Osteoblast (primary cell): ENCODE measurements around the gene STAT5B. TPM values are rescaled to one million over a fixed set of nuclear protein-coding genes. Genes with fewer than 3 reads are reported as not detected.
A peak's percentile ranks its signal among the peaks of the same experiment; 100 is the strongest.
"Not testable (repeated sequence)": the region's sequence is repeated elsewhere in the genome, so short reads cannot be mapped to it uniquely, and the experiment has no call there.

ENCODE experiments used
- DNase-seq: peaks from one replicate; pipeline ENCODE4 v3.0.0; 2011; ENCODE audit warnings: low spot score, mixed read lengths; ENCODE audit not compliant: insufficient read length; ENCODE audit errors: missing footprints
- H2AFZ ChIP-seq: 2 replicates; pipeline ENCODE4 v1.6.0; 2011; ENCODE audit warnings: mild to moderate bottlenecking, low read length
- H3K27ac ChIP-seq: 2 replicates; pipeline ENCODE4 v1.5.1; 2011; ENCODE audit warnings: mild to moderate bottlenecking, low read depth, low read length, moderate library complexity
- H3K27me3 ChIP-seq: 2 replicates; pipeline ENCODE4 v1.6.0; 2012; ENCODE audit warnings: mild to moderate bottlenecking, control low read depth, inconsistent platforms, low read length, moderate library complexity; ENCODE audit not compliant: insufficient read depth
- H3K36me3 ChIP-seq: 2 replicates; pipeline ENCODE4 v1.5.1; 2011; ENCODE audit warnings: mild to moderate bottlenecking, low read length, control low read depth, moderate library complexity; ENCODE audit not compliant: insufficient read depth
- H3K4me1 ChIP-seq: 2 replicates; pipeline ENCODE4 v1.5.1; 2011; ENCODE audit warnings: mild to moderate bottlenecking, low read length, control low read depth, moderate library complexity; ENCODE audit not compliant: insufficient read depth
- H3K4me2 ChIP-seq: 2 replicates; pipeline ENCODE4 v1.6.0; 2011; ENCODE audit warnings: mild to moderate bottlenecking, low read length; ENCODE audit not compliant: insufficient read depth
- H3K4me3 ChIP-seq: fragments of 200-600 bp; sonication (generic); 3 replicates; pipeline ENCODE4 v1.5.1; 2012; ENCODE audit warnings: mild to moderate bottlenecking, low read length, inconsistent platforms; ENCODE audit not compliant: insufficient read depth
- H3K79me2 ChIP-seq: 2 replicates; pipeline ENCODE4 v1.6.0; 2012; ENCODE audit warnings: mild to moderate bottlenecking, low read length, control low read depth, inconsistent platforms; ENCODE audit not compliant: insufficient read depth
- H3K9me3 ChIP-seq: 2 replicates; pipeline ENCODE4 v1.5.1; 2011; ENCODE audit warnings: low read depth, low read length, control low read depth
- H4K20me1 ChIP-seq: 2 replicates; pipeline ENCODE4 v1.6.0; 2012; ENCODE audit warnings: mild to moderate bottlenecking, low read length, control low read depth; ENCODE audit not compliant: insufficient read depth
- total RNA-seq: library from RNA; depleted of rRNA; stranded (reverse); fragments of >200 nt; gene quantifications from 2 replicates; pipeline ENCODE4 v1.2.3, GENCODE V29; 2012
- TF ChIP-seq, protein P1 (sequence below): IDR thresholded peaks from 2 replicates; pipeline ENCODE4 v1.5.1; 2011; ENCODE audit warnings: mild to moderate bottlenecking, low read depth, low read length, moderate library complexity; ENCODE audit errors: extremely low read depth

The STAT5B gene
- total RNA-seq, 1 donor, result 22.8 TPM

DNA sequence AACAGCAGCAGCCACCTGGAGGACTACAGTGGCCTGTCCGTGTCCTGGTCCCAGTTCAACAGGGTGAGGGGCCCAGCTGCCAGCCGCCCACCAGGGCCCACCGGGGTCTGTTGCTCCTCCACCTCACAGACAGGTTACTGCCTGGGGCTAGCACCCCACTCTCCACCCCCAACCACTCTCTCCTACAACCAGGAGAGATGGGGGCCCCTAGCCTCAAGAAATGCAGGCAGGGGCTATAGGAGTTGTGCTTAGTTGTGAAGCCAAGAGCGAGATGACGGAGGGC is 30.1 kb upstream of the STAT5B start:
- DNase-seq, result peak; percentile 35
- H2AFZ ChIP-seq, result no peak overlapping the region
- H3K36me3 ChIP-seq, result peaks cover 15% of the 10 kb centered on the region
- no peaks in the 10 kb centered on the region for H3K27me3 ChIP-seq
- H3K4me2 ChIP-seq, result no peak overlapping the region
- H3K9me3 ChIP-seq, result no peaks in the 10 kb centered on the region
- no peaks in the 10 kb centered on the region for H3K79me2 ChIP-seq
- no peak overlapping the region for H3K27ac ChIP-seq
- H4K20me1 ChIP-seq, result no peaks in the 10 kb centered on the region
- TF ChIP-seq, protein P1, sequence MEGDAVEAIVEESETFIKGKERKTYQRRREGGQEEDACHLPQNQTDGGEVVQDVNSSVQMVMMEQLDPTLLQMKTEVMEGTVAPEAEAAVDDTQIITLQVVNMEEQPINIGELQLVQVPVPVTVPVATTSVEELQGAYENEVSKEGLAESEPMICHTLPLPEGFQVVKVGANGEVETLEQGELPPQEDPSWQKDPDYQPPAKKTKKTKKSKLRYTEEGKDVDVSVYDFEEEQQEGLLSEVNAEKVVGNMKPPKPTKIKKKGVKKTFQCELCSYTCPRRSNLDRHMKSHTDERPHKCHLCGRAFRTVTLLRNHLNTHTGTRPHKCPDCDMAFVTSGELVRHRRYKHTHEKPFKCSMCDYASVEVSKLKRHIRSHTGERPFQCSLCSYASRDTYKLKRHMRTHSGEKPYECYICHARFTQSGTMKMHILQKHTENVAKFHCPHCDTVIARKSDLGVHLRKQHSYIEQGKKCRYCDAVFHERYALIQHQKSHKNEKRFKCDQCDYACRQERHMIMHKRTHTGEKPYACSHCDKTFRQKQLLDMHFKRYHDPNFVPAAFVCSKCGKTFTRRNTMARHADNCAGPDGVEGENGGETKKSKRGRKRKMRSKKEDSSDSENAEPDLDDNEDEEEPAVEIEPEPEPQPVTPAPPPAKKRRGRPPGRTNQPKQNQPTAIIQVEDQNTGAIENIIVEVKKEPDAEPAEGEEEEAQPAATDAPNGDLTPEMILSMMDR, result no peak
- H3K4me1 ChIP-seq, result peaks cover 2% of the 10 kb centered on the region
- no peak overlapping the region for H3K4me3 ChIP-seq

DNA sequence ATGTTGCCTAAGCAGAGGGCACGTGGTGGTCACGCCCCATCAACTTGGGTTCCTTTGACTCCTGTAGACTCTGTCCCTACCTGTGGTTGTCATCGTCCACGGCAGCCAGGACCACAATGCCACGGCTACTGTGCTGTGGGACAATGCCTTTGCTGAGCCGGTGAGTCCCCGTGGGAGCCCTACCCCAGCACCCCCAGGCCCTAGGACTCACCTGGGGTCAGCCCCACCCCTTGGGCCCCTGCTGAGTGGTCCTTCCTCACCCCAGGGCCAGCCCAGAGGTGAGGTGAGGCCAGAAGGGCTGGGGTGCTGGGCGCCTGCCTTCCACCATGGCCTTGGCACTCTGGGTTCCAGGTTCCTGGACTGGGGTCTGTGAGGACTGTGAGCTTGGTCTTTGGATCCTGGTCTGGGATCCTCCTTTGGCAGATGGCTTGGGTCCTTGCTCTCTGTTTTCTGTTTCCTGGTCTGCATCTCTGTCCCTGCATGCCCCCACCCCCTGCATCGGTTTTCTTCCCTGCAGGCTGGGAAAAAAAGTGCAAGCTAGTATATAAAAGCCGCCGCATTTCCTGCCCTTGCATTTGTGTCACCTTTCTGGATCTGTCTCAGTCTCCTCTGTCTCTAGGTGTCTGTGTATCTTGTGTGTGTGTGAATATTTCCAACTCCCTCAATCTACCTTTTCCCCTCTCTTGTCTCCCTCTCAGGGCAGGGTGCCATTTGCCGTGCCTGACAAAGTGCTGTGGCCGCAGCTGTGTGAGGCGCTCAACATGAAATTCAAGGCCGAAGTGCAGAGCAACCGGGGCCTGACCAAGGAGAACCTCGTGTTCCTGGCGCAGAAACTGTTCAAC is 29.6 kb upstream of the STAT5B start:
- H2AFZ ChIP-seq, result no peak overlapping the region
- TF ChIP-seq, protein P1, result no peak
- peaks cover 16% of the 10 kb centered on the region for H3K36me3 ChIP-seq
- DNase-seq, result peak; percentile 71
- H3K4me3 ChIP-seq, result no peak overlapping the region
- no peak overlapping the region for H3K27ac ChIP-seq
- H3K4me1 ChIP-seq, result no peaks in the 10 kb centered on the region
- H3K4me2 ChIP-seq, result no peak overlapping the region
- H3K27me3 ChIP-seq, result no peaks in the 10 kb centered on the region
- H3K79me2 ChIP-seq, result no peaks in the 10 kb centered on the region
- no peaks in the 10 kb centered on the region for H4K20me1 ChIP-seq
- H3K9me3 ChIP-seq, result no peaks in the 10 kb centered on the region

DNA sequence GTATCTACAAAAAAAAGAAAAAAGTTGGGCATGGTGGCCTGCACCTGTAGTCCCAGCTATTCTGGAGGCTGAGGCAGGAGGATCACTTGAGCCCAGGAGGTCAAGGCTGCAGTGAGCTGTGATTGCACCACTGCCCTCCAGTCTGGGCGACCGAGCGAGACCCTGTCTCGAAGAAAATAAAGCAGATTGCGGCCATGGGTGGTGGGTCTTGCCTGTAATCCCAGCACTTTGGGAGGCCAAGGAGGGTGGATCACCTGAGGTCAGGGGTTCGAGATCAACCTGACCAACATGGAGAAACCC is 28.8 kb upstream of the STAT5B start:
- not testable (repeated sequence) for H3K79me2 ChIP-seq, H3K4me3 ChIP-seq, DNase-seq, H3K9me3 ChIP-seq, H2AFZ ChIP-seq, H3K4me1 ChIP-seq, H4K20me1 ChIP-seq, H3K27me3 ChIP-seq, H3K4me2 ChIP-seq, H3K27ac ChIP-seq
- peaks cover 11% of the 10 kb centered on the region for H3K36me3 ChIP-seq

DNA sequence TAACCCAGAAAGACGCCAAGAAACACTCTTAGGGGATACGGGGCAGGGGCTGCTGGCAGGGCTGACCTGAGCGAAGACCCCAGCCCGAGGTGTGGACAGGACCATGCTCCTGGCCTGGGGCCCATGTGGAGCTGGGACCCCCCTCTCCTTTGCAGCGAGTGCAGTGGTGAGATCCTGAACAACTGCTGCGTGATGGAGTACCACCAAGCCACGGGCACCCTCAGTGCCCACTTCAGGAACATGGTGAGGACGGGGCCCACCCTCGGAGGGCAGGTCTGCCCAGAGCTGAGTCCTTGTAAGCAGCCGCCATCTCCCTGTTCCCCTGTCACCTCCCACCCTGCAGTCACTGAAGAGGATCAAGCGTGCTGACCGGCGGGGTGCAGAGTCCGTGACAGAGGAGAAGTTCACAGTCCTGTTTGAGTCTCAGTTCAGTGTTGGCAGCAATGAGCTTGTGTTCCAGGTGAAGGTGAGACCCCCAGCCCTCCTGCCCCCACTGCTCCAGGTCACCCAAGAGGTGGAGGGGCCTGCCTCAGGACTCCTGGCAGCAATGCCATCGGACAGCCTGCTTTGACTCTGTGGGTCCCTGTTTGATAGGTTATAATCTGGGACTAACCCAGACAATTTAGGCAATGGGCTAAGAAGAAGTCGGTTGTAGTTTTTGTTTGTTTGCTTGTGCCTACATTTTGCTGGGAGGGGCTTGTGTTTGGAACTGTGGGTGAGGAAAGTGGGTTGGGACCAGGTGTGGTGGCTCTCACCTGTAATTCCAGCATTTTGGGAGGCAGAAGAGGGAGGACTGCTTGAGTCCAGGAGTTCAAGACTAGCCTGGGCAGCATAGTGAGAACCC is 28.2 kb upstream of the STAT5B start:
- Histone ChIP-seq H3K4me2 (no peak overlapping the region), H3K4me1 (no peaks in the 10 kb centered on the region), H2AFZ (no peak overlapping the region), H3K4me3 (no peak overlapping the region), H4K20me1 (no peaks in the 10 kb centered on the region), H3K79me2 (no peaks in the 10 kb centered on the region), H3K27ac (no peak overlapping the region), H3K36me3 (peaks cover 7% of the 10 kb centered on the region), H3K9me3 (no peaks in the 10 kb centered on the region), H3K27me3 (no peaks in the 10 kb centered on the region)
- no peak for DNase-seq
- TF ChIP-seq, protein P1, result no peak
